ENCODE measurements around the gene NEO1.
A peak's percentile ranks its signal among the peaks of the same experiment; 100 is the strongest.
"Not testable (repeated sequence)": the region's sequence is repeated elsewhere in the genome, so short reads cannot be mapped to it uniquely, and the experiment has no call there.

Gene NEO1

GRCh38 chr15:73265536-73266153 lies 213.4 kb downstream of the NEO1 start:
- peak; percentile 41 to 62 (median 52) for DNase-seq

DNA sequence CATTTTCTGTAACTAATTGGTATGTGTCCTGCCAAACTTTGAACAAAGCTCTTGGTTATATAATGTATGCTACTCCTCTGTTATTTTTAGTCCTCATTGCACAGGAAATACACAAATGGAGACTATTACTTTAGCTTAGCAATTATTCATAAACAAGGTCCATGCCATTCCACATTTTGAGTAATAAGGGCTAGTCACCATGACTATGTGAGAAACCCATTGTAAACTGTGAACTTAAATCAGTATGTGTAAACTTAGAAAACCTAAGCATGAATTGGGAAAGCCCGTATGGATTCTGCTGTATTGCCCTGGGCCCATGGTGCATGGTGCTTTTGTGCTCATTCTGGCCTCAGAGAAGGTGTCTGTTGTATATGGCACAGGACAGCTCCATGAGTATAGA lies 216.2 kb downstream of the NEO1 start:
- DNase-seq = no peak

GRCh38 chr15:73270366-73271097 lies 218.3 kb downstream of the NEO1 start:
- no peak for DNase-seq

DNA sequence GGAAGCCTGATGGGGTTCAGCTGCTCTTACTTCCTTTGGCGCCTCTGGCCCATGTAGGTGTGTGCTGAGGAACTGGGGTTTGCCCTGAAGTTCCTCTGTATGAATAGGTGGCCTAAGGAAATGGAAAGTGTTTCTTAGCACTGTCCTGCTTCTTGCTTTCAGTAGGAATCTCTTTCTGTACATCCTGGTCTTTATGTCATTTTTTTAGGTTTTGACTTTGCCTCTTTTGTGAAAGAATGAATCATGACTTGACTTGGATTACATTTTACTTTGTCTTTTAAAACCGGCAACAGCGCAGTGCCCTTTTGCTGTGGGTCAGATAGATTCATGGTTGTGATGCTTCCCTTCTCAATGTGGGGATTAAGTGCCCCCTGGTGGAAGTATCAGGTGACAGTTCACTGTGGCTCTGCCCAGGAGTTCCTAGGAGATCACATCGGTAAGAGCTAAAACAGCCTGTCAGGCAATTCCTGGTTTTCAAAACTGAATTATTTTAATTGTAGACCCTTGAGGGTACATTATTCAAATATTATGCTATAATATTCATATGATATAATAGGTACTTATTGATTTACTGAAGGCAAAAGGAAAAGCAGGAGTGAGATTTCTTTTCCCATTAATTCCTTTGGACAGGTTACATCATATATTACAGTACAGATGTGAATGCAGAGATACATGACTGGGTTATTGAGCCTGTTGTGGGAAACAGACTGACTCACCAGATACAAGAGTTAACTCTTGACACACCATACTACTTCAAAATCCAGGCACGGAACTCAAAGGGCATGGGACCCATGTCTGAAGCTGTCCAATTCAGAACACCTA lies 221.1 kb downstream of the NEO1 start:
- DNase-seq = peak; percentile 55 to 74 (median 66)

- DNase-seq = no peak
Measured at GRCh38 chr15:73275862-73276261, 223.6 kb downstream of the NEO1 start.

- DNase-seq = no peak
Measured at GRCh38 chr15:73282567-73283365, 230.5 kb downstream of the NEO1 start.

- no peak for DNase-seq
Measured at GRCh38 chr15:73283366-73283962, 231.2 kb downstream of the NEO1 start.

GRCh38 chr15:73284090-73284716 lies 231.9 kb downstream of the NEO1 start:
- DNase-seq = peak in 3 of 4 experiments; percentile 36 to 59 (median 47)

DNA sequence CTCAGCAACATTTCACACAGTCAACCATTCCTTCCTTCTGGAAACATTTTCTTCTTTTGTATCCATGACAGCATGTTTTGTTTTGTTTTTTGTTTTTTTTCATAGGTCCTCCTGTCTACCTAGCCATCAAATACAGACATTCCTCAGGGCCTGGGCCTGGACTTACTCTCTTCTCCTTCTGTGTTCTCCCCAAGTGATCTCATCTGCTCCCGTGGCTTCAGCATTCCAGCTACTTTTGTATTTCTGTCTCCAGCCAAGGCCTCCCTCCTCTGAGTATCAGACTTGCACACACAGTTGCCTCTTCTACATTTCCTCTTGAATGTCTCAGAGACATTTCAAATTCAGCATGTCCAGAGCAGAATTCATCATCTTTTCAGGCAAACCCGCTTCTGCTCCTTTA lies 234.0 kb downstream of the NEO1 start:
- DNase-seq = no peak

DNA sequence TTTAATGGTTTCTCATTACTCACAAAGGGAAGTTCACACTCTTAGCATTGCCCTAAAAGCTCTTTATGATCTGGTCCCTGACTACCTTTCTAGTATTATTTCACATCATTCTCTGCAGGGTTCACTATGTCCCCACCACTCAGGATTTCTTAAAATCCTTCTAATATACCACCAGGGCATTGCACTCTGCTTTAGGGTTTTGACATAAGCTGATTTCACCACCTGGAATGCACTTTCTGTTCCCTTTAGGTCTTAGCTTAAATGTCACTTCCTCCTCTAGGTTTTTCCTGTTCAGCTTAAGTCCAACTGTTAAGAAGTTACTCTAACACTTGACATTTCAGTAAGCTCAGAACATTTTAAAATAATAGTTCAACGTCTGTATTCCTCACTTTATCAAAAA lies 234.8 kb downstream of the NEO1 start:
- DNase-seq = peak; percentile 48 to 77 (median 62)

GRCh38 chr15:73291441-73291840 lies 239.2 kb downstream of the NEO1 start:
- DNase-seq = no peak

- DNase-seq = no peak
Measured at GRCh38 chr15:73293773-73294172, 241.5 kb downstream of the NEO1 start.

DNA sequence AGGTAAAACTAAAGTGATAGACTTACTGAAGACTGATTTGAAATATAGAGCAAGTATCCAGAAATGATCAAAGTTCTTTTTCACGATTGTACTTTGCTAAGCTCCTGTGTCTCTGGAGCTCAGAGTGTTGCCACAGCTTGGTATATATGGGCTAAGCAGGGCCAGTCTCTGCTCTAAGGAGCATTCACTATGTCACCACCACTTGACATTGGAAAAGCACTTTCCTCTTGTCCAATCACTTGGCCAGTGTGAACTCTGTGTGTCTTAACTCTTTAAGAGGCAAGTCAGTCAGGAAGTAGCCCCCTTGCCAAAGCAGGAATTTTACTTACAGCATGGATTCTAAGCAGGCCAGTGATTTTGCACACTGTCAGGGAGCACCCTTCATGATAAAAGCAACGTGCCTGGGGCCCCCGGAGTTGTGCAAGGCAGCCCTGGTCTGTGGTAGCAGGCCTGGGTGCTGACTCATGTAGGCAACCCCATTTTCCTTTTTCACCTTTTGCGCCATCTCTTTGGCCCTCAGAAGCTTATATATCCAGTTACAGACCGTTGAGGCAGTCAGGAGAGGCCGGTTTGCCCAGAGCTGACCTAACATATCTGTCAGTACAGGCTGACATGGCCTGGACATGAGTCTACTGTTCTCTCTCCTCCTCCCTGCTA lies 243.5 kb downstream of the NEO1 start:
- peak; percentile 13 to 54 (median 34) for DNase-seq

- no peak for DNase-seq
Measured at GRCh38 chr15:73296609-73297353, 244.5 kb downstream of the NEO1 start.

DNA sequence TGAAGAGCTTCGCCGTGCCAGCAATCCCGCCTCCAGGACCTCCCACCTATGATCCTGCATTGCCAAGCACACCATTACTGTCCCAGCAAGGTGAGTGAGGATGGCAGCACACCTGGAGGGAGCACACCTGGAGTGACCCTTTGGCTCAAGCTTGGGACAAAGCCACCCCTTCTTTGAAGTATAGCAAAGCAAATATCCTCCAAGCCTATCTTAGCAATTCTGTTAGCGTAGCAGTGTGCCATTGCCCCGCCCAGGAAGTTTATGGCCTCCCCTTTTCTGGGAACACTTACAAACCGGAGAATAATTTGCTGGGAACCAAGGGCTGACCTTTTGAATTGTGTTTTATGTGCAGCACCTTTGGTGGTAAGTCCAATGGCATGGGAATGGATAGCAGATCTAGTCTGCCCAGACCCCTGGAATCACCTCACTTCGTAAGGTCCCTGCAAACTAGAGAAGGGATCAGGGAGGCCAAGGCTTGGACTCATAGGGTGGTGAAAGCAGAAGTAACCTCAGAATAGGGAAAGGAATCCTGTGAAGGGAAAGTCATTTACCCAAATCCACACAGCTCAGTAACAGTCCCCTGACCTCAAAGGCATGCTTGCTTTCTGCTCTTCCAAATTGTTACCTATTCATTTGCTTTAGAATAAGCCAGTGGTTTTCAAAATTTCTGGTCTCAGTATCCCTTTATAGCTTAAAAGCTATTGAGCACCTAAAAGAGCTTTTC lies 246.4 kb downstream of the NEO1 start:
- peak; percentile 21 to 55 (median 40) for DNase-seq

DNA sequence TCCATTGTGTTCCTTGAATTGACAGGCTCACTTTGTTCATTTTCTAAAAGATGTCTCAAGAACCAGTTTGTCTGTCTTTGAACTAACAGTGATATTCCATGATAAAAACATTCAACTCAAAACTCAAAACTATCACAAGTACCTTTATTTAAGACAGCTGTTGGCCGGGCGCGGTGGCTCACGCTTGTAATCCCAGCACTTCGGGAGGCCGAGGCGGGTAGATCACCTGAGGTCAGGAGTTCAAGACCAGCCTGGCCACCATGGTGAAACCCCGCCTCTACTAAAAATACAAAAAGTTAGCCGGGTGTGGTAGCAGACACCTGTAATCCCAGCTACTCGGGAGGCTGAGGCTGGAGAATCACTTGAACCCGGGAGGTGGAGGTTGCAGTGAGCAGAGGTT lies 248.0 kb downstream of the NEO1 start:
- DNase-seq = not testable (repeated sequence)

GRCh38 chr15:73303636-73304035 lies 251.4 kb downstream of the NEO1 start:
- DNase-seq = peak in 3 of 4 experiments; percentile 23 to 40 (median 27)

GRCh38 chr15:73305331-73306211 lies 253.3 kb downstream of the NEO1 start:
- DNase-seq = peak; percentile 62 to 76 (median 70)

GRCh38 chr15:73308305-73308704 lies 256.0 kb downstream of the NEO1 start:
- no peak for DNase-seq

Measured in suppressor macrophage (primary cell).